Measurements from ENCODE around the gene HSPD1.

GRCh38 chr2:197495433-197496134, 4.1 kb downstream of the HSPD1 start:
- TF ChIP-seq CTCF (IDR thresholded peaks at IDR 0.05; ENCODE audit: low read length) (no peak), EZH2 (optimal IDR thresholded peaks at IDR 0.05; ENCODE audit: low read depth, low read length) (no peak), EZH2phosphoT487 (IDR thresholded peaks at IDR 0.05; ENCODE audit: low read length) (no peak)
